K562 (cell line): ENCODE measurements around the gene NECTIN1.
A peak's percentile ranks its signal among the peaks of the same experiment; 100 is the strongest.

Experiments
- ASH1L ChIP-seq: fragments of 450-650 bp; IDR thresholded peaks from 2 replicates; pipeline ENCODE4 v1.6.1; 2018; ENCODE audit warnings: borderline replicate concordance, mild to moderate bottlenecking, low read depth; ENCODE audit not compliant: partially characterized antibody
- ATF7 ChIP-seq: fragments of 450-650 bp; IDR thresholded peaks from 2 replicates; pipeline ENCODE4 v1.7.1; 2014; ENCODE audit warnings: mild to moderate bottlenecking, moderate library complexity
- CREB1 ChIP-seq, 2 experiments: sonication (generic) in 1 of 2; formaldehyde crosslinking in 1 of 2; IDR thresholded peaks; 2 replicates each; pipeline versions ENCODE4 v1.6.1 to v1.8.0; 2012 to 2022; ENCODE audit warnings: inconsistent platforms in 1 of 2, mild to moderate bottlenecking in 1 of 2, missing genetic modification reagents in 1 of 2, moderate library complexity in 1 of 2
- EZH2 ChIP-seq: IDR thresholded peaks from 2 replicates; pipeline ENCODE4 v1.6.1; 2012; ENCODE audit warnings: low read depth, mild to moderate bottlenecking, inconsistent platforms, low read length, borderline replicate concordance
- NFIC ChIP-seq: fragments of 450-650 bp; IDR thresholded peaks from 2 replicates; pipeline ENCODE4 v1.6.1; 2017; ENCODE audit warnings: mild to moderate bottlenecking, inconsistent platforms
- POLR2A ChIP-seq: fragments of 450-650 bp; conservative IDR thresholded peaks from 2 replicates; pipeline ENCODE4 v1.6.1; 2016
- SMARCC2 ChIP-seq: fragments of 450-650 bp; IDR thresholded peaks from 2 replicates; pipeline ENCODE4 v1.6.1; 2017; ENCODE audit warnings: antibody characterized with exemption, moderate library complexity, mild to moderate bottlenecking, low read depth
- ZNF274 ChIP-seq: IDR thresholded peaks from 2 replicates; pipeline ENCODE4 v1.6.1; 2011; ENCODE audit warnings: low read depth, mild to moderate bottlenecking, low read length, moderate library complexity, borderline replicate concordance
- TF ChIP-seq, protein P1 (sequence below), 3 experiments: IDR thresholded peaks in 2 of 3; conservative IDR thresholded peaks in 1 of 3; 2 replicates each; pipeline ENCODE4 v1.5.1; 2011 to 2012; ENCODE audit warnings: low read length in 3 of 3, mild to moderate bottlenecking in 3 of 3, control low read depth in 2 of 3, improper control_type of control experiment in 1 of 3, inconsistent platforms in 1 of 3, low read depth in 1 of 3, mixed read lengths in 1 of 3, moderate library complexity in 1 of 3; ENCODE audit not compliant: insufficient read depth in 2 of 3

DNA sequence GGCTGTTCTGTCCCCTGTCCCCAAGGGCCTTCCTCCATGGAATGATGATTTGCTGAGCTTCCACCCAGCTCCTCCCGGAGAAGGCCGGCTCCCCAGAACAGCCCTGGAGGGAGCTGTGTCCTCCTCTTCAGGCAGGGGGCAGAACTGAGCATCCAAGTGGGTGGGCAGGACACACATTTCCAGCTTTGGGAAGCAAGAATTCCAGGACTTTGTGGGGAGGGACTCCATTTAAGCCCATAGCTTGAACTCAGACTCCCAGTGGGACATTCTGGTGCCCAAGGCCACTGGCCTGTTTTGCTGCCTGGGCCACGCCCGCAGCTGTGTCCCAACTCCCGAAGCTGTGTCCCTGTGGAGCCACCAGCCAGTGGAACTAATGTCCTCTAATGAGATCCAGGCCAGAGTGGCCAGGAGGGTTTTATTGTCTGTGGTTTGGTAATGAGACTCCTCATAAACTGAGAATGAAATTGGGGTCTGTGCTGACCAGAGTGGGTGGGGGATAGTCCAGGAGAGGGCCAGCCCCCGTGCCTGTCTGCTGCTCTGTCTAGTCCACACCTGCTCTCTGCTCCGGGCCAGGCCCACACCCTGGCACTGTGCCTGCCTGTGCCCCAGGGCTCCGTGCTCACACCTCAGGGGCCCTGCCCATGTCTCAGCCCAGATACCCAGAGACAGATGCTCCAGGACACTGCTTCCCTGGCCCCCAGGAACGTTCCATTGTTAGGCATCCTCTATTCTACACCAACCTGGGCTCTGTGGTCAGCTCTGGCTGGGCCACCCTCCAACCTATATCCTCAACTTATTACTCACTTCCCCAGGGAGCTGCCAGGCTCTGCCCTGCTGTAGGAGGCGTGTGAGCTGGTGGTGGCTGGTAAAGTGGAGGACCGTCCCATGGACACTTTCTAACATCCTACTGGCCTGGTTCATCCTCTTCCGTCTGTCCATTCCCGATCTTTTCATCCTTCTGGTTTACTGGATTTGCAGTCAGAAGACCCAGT is 7.6 kb downstream of the NECTIN1 start:
- no peak for TF ChIP-seq ATF7
- no peak for TF ChIP-seq POLR2A
- TF ChIP-seq NFIC = no peak
- TF ChIP-seq, protein P1, sequence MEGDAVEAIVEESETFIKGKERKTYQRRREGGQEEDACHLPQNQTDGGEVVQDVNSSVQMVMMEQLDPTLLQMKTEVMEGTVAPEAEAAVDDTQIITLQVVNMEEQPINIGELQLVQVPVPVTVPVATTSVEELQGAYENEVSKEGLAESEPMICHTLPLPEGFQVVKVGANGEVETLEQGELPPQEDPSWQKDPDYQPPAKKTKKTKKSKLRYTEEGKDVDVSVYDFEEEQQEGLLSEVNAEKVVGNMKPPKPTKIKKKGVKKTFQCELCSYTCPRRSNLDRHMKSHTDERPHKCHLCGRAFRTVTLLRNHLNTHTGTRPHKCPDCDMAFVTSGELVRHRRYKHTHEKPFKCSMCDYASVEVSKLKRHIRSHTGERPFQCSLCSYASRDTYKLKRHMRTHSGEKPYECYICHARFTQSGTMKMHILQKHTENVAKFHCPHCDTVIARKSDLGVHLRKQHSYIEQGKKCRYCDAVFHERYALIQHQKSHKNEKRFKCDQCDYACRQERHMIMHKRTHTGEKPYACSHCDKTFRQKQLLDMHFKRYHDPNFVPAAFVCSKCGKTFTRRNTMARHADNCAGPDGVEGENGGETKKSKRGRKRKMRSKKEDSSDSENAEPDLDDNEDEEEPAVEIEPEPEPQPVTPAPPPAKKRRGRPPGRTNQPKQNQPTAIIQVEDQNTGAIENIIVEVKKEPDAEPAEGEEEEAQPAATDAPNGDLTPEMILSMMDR (IDR thresholded peaks at IDR 0.05 in 2 of 3, conservative IDR thresholded peaks at IDR 0.05 in 1 of 3; ENCODE audit: insufficient read depth in 2 of 3, low read depth in 1 of 3, low read length in 3 of 3) = peak; percentile 48 to 79 (median 63)
- no peak for TF ChIP-seq ZNF274
- TF ChIP-seq CREB1 (IDR thresholded peaks at IDR 0.05) = no peak
- TF ChIP-seq CREB1 (CRISPR knock-in tag; IDR thresholded peaks at IDR 0.05) = no peak
- no peak for TF ChIP-seq ASH1L
- no peak for TF ChIP-seq EZH2
- no peak for TF ChIP-seq SMARCC2
